Measurements from ENCODE around the gene ENTPD7.

DNA sequence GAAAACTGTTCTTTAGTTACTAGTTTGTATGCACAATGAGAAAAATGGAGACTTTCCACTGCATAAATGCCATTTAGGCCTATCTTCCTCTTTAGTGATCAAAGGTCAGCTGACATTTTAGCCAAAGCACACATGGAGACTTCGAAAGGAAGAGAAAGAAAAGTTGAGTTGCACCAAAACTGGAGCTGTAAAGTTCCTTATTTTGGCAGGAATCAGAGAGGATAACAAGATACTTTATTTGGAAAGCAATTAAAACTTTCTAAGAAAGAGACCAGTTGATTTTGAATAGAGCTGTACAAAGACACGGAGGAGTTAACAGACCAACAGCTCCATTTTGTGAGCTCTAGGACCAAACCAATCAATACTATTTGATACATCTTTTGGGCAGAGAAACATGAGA is 14.2 kb downstream of the ENTPD7 start:
- TF ChIP-seq, protein P1, sequence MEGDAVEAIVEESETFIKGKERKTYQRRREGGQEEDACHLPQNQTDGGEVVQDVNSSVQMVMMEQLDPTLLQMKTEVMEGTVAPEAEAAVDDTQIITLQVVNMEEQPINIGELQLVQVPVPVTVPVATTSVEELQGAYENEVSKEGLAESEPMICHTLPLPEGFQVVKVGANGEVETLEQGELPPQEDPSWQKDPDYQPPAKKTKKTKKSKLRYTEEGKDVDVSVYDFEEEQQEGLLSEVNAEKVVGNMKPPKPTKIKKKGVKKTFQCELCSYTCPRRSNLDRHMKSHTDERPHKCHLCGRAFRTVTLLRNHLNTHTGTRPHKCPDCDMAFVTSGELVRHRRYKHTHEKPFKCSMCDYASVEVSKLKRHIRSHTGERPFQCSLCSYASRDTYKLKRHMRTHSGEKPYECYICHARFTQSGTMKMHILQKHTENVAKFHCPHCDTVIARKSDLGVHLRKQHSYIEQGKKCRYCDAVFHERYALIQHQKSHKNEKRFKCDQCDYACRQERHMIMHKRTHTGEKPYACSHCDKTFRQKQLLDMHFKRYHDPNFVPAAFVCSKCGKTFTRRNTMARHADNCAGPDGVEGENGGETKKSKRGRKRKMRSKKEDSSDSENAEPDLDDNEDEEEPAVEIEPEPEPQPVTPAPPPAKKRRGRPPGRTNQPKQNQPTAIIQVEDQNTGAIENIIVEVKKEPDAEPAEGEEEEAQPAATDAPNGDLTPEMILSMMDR (conservative IDR thresholded peaks at IDR 0.05), result no peak
- no peak for TF ChIP-seq ZFX (IDR thresholded peaks at IDR 0.05)

Data from C4-2B (cell line).